D721Med (cell line): ENCODE measurements around the gene DCAKD.

Experiments
- DNase-seq: peaks from one replicate; pipeline ENCODE4 v3.0.0; 2011; ENCODE audit warnings: low spot score; ENCODE audit not compliant: insufficient read length
- FAIRE-seq: peaks from 2 replicates; lab custom pipeline; 2011; peaks lifted over from hg19 to GRCh38; lab: Jason Lieb, UNC
- CTCF ChIP-seq: IDR thresholded peaks from 2 replicates; pipeline ENCODE4 v1.5.1; 2012; ENCODE audit warnings: mild to moderate bottlenecking, control low read depth; ENCODE audit not compliant: insufficient read depth; ENCODE audit errors: missing control alignments

DCAKD gene

DNA sequence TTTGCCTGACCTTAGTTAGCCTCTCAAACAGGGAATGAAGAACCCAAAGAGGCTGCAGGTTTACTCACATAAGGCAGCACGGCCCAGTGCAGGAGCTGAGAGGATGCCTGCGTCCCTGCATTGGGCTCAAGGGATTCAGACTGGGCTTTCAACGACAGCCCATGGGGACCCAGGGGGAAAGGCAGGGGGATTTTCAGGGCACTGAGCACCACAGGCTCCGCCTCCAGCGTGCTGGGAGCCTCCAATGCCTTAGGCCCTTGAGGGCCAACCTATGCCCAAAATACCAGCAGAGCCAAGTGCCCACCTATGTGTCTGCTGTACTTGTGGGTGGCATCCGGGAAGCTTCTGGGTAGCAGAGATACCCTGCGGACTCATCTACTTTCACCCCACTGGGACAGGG is 22.3 kb downstream of the DCAKD start:
- no peak for TF ChIP-seq CTCF
- DNase-seq (no peak), FAIRE-seq (no peak)

- FAIRE-seq (peak; percentile 85), DNase-seq (peak; percentile 97)
- no peak for TF ChIP-seq CTCF
These were observed 28.6 kb downstream of the DCAKD start for GRCh38 chr17:45022655-45023339.

DNA sequence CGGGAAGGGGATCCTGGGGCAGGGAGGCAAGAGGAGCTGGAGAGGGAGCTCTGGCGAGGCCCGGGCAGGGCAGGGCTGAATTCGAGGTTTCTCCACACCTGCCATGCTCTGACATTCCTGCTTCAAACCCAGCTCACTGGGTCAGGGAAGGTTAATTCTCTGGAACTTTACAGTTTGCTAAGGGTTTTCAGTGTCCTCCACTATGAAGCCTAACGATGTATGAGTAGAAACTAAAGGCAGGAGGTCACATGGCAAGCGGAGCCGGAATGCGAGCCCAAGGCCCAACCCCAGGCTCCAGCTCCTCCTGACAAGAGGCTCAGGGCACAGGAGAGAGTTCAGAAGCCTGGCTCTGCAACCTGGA is 29.2 kb downstream of the DCAKD start:
- no peak for TF ChIP-seq CTCF
- FAIRE-seq (no peak), DNase-seq (no peak)

- DNase-seq: peak; percentile 75
- peak; percentile 75 for TF ChIP-seq CTCF
- no peak for FAIRE-seq
These were observed 29.7 kb downstream of the DCAKD start for GRCh38 chr17:45021607-45022287.

DNA sequence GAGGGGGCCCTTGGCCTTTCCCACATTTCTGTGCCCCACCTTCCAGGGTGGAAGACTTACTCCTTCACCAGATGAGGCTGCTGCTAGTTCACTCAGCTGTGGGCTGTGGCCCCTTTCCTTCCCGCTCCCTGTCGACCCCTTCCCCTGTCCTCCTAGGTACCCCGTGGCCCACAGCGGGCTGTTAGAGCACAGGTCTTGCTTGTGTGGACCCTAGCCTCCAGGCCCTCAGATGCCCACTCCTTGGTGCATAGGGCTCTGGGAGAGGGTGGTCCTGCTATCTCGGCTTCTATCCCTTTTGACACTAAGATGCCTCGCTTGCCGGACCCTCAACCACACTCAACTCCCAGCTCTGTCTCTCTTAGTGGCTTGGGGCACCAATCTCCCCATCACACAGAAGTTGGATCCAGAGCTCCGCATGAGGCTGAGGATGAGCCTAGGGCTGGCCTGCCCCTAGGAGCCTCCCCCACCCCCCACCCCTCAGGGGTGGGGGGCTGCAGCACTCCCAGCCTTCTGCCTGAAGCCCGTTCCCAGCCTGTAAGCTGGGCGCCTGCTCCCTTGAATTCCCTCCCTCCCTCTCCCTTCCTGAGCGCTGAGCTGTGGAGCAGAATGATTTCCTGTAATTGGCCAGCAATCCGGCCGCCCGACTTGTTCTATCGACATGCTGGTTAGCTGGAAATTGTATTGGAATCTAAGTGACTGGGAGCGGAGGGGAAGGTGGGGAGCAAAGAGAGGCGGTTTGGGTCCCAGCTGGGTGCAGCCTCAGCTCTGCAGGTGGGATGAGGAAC is 30.9 kb downstream of the DCAKD start:
- FAIRE-seq (no peak), DNase-seq (no peak)
- TF ChIP-seq CTCF: no peak

DNA sequence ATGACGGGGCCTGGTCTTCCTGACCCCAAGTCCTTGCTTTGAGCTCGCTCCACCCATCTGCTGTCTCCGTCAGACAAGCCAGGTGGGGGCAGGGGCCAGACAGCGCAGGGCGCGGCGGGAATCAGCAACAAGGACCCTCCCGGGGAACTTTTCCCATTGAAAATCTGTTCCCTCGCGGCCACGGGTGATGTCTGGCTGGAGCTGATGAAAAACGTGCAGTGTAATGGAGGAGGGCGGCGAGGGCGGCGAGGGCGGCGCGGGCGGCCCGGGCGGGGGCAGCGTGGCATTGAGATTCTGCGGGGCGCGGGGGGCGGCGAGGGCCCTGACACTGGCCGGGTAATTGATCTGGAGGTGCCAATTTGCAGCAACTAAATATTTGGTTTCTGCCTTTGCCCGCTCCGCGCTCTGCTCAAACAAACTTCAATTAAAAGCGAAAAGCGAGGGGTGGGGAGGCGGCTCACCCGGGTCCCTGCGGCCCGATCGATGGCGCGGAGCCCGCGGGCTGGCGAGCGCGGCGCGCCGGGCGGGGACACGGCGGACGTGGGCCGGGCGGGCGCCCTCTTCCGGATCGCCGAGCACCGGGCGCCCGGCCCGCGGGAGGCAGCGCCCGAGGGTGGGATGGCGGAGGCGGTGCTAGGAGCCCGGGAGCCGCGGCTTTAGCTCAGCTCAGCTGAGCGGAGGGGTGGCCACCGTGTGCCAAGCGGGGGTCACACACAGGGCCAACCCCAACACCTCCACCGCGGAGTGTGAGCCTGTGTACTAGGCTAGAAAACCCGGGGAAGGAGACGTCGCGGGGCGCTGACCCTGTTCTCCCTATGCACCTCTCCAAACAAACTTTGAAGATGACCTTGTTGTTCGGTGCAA is 32.4 kb downstream of the DCAKD start:
- TF ChIP-seq CTCF: peak; percentile 59
- no peak for DNase-seq
- no peak for FAIRE-seq
